CD4-positive, CD25-positive, alpha-beta regulatory T cell (primary cell): ENCODE results near the gene CD151. TPM values are rescaled to one million over a fixed set of nuclear protein-coding genes. Genes with fewer than 3 reads are reported as not detected.
A peak's percentile ranks its signal among the peaks of the same experiment; 100 is the strongest.

Source experiments
- ATAC-seq, 2 donors: fragments of 150-1000 bp; cut with Tn5 transposase; one replicate each; pipeline ENCODE4 v1.10.0; 2021; ENCODE audit warnings: low read depth in 2 of 2, moderate number of reproducible peaks in 2 of 2, moderate library complexity in 1 of 2
- DNase-seq, 3 donors: peaks; one replicate each; pipeline versions ENCODE4 v3.0.0 to v3.0.0-alpha.2; 2012 to 2022; ENCODE audit warnings: mixed read lengths in 1 of 3
- H3K27ac ChIP-seq: one replicate; pipeline ENCODE4 v1.7.0; 2013; ENCODE audit warnings: mild to moderate bottlenecking, low read length; ENCODE audit not compliant: insufficient read depth, poor library complexity, severe bottlenecking
- H3K27me3 ChIP-seq: one replicate; pipeline ENCODE4 v1.7.0; 2013; ENCODE audit warnings: low read length; ENCODE audit not compliant: control insufficient read depth, insufficient read depth
- H3K36me3 ChIP-seq: one replicate; pipeline ENCODE4 v1.7.0; 2013; ENCODE audit warnings: mild to moderate bottlenecking, low read length, moderate library complexity; ENCODE audit not compliant: control insufficient read depth, insufficient read depth
- H3K4me1 ChIP-seq: 2 replicates; pipeline ENCODE4 v1.7.0; 2013; ENCODE audit warnings: mild to moderate bottlenecking, low read length; ENCODE audit not compliant: insufficient read depth, control insufficient read depth, poor library complexity, severe bottlenecking
- H3K4me3 ChIP-seq: one replicate; pipeline ENCODE4 v1.7.0; 2013; ENCODE audit warnings: low read depth, mild to moderate bottlenecking, low read length, moderate library complexity
- H3K9me3 ChIP-seq, 2 experiments: 1 replicate in 1 of 2; 2 replicates in 1 of 2; pipeline ENCODE4 v1.7.0; 2013; ENCODE audit warnings: low read length in 2 of 2, mild to moderate bottlenecking in 1 of 2, moderate library complexity in 1 of 2; ENCODE audit not compliant: control insufficient read depth in 2 of 2
- H3K27ac Mint-ChIP-seq, 3 donors: one replicate each; pipeline ENCODE4 v1.8.0; 2020 to 2022; ENCODE audit warnings: mild to moderate bottlenecking in 3 of 3, mixed read lengths in 3 of 3, moderate library complexity in 2 of 3
- H3K27me3 Mint-ChIP-seq: one replicate; pipeline ENCODE4 v1.8.0; 2022; ENCODE audit warnings: mild to moderate bottlenecking, mixed read lengths
- H3K36me3 Mint-ChIP-seq: one replicate; pipeline ENCODE4 v1.8.0; 2020; ENCODE audit warnings: mixed read lengths
- H3K4me1 Mint-ChIP-seq, 4 donors: one replicate each; pipeline ENCODE4 v1.8.0; 2020 to 2022; ENCODE audit warnings: mixed read lengths in 4 of 4, mild to moderate bottlenecking in 1 of 4
- H3K4me3 Mint-ChIP-seq, 4 donors: one replicate each; pipeline ENCODE4 v1.8.0; 2020 to 2022; ENCODE audit warnings: mild to moderate bottlenecking in 4 of 4, mixed read lengths in 4 of 4, moderate library complexity in 3 of 4
- H3K9me3 Mint-ChIP-seq, 7 donors: one replicate each; pipeline ENCODE4 v1.8.0; 2020 to 2022; ENCODE audit warnings: mixed read lengths in 7 of 7, mild to moderate bottlenecking in 3 of 7, moderate library complexity in 2 of 7
- polyA plus RNA-seq, 4 donors: library from polyadenylated mRNA; unstranded; fragments of 300-500 nt; fragmentation: Illumina TruSeq; gene quantifications; one replicate each; pipeline ENCODE4 v1.2.3, GENCODE V29; 2021
- total RNA-seq: library from RNA; stranded (reverse); gene quantifications from one replicate; pipeline ENCODE4 v1.2.3, GENCODE V29; 2022

Gene CD151
- total and polyA plus RNA-seq, 5 donors from 2014 or later: 5.5 to 20.7 (median 11.9) TPM

GRCh38 chr11:876545-876944, 43.8 kb downstream of the CD151 start:
- no peak overlapping the region for H3K27ac ChIP-seq
- DNase-seq (no peak), ATAC-seq (no peak)
- H3K4me3 ChIP-seq: no peak overlapping the region
- no peaks in the 10 kb centered on the region for H3K27me3 ChIP-seq
- H3K9me3 ChIP-seq: no peaks in the 10 kb centered on the region
- Mint-ChIP-seq H3K4me3 (no peak overlapping the region), H3K27me3 (no peaks in the 10 kb centered on the region), H3K4me1 (peaks cover 0 to 2% (median under 1%) of the 10 kb centered on the region in 4 donors), H3K27ac (no peak overlapping the region), H3K9me3 (no peaks in the 10 kb centered on the region), H3K36me3 (peaks cover 18% of the 10 kb centered on the region)
- H3K36me3 ChIP-seq: peaks cover 5% of the 10 kb centered on the region
- no peaks in the 10 kb centered on the region for H3K4me1 ChIP-seq

GRCh38 chr11:877565-877964, 44.8 kb downstream of the CD151 start:
- peaks cover 5% of the 10 kb centered on the region for H3K36me3 ChIP-seq
- Mint-ChIP-seq H3K36me3 (peaks cover 24% of the 10 kb centered on the region), H3K9me3 (no peaks in the 10 kb centered on the region), H3K4me3 (no peak overlapping the region), H3K27ac (no peak overlapping the region), H3K4me1 (peaks cover 0 to 2% (median under 1%) of the 10 kb centered on the region in 4 donors), H3K27me3 (no peaks in the 10 kb centered on the region)
- no peak overlapping the region for H3K27ac ChIP-seq
- H3K4me3 ChIP-seq: no peak overlapping the region
- ATAC-seq (no peak), DNase-seq (peak in 1 of 3 donors; percentile 20)
- no peaks in the 10 kb centered on the region for H3K4me1 ChIP-seq
- no peaks in the 10 kb centered on the region for H3K9me3 ChIP-seq
- H3K27me3 ChIP-seq: no peaks in the 10 kb centered on the region

GRCh38 chr11:880447-880846, 47.7 kb downstream of the CD151 start:
- no peaks in the 10 kb centered on the region for H3K27me3 ChIP-seq
- H3K4me1 ChIP-seq: no peaks in the 10 kb centered on the region
- ATAC-seq: no peak
- Mint-ChIP-seq H3K27me3 (no peaks in the 10 kb centered on the region), H3K4me3 (no peak overlapping the region), H3K4me1 (peaks cover 0 to 2% (median 0%) of the 10 kb centered on the region in 4 donors), H3K9me3 (peaks cover 0 to under 1% (median 0%) of the 10 kb centered on the region in 7 donors), H3K36me3 (peaks cover 18% of the 10 kb centered on the region), H3K27ac (no peak overlapping the region)
- no peak overlapping the region for H3K27ac ChIP-seq
- H3K4me3 ChIP-seq: no peak overlapping the region
- H3K9me3 ChIP-seq: no peaks in the 10 kb centered on the region
- no peak for DNase-seq
- peaks cover 8% of the 10 kb centered on the region for H3K36me3 ChIP-seq

- H3K4me1 Mint-ChIP-seq: no peaks in the 10 kb centered on the region
- Histone ChIP-seq H3K36me3 (peaks cover 8% of the 10 kb centered on the region), H3K4me3 (no peak overlapping the region), H3K27ac (no peak overlapping the region), H3K4me1 (no peaks in the 10 kb centered on the region), H3K27me3 (no peaks in the 10 kb centered on the region), H3K9me3 (no peaks in the 10 kb centered on the region)
- H3K36me3 Mint-ChIP-seq: peaks cover 16% of the 10 kb centered on the region
- H3K9me3 Mint-ChIP-seq: peaks cover 0 to 2% (median 0%) of the 10 kb centered on the region in 7 donors
- H3K4me3 Mint-ChIP-seq: no peak overlapping the region
- DNase-seq (no peak), ATAC-seq (no peak)
- H3K27ac Mint-ChIP-seq: no peak overlapping the region
- H3K27me3 Mint-ChIP-seq: no peaks in the 10 kb centered on the region
Observed at GRCh38 chr11:882596-882995, 49.8 kb downstream of the CD151 start.

- Mint-ChIP-seq H3K9me3 (peaks cover 0 to 2% (median 0%) of the 10 kb centered on the region in 7 donors), H3K4me1 (no peaks in the 10 kb centered on the region), H3K36me3 (peaks cover 16% of the 10 kb centered on the region), H3K27ac (no peak overlapping the region), H3K4me3 (no peak overlapping the region), H3K27me3 (no peaks in the 10 kb centered on the region)
- no peak overlapping the region for H3K4me3 ChIP-seq
- no peaks in the 10 kb centered on the region for H3K4me1 ChIP-seq
- H3K9me3 ChIP-seq: no peaks in the 10 kb centered on the region
- no peaks in the 10 kb centered on the region for H3K27me3 ChIP-seq
- peaks cover 8% of the 10 kb centered on the region for H3K36me3 ChIP-seq
- no peak overlapping the region for H3K27ac ChIP-seq
- ATAC-seq (no peak), DNase-seq (no peak)
Observed at GRCh38 chr11:883527-883926, 50.8 kb downstream of the CD151 start.

GRCh38 chr11:884578-885070, 51.9 kb downstream of the CD151 start:
- Histone ChIP-seq H3K9me3 (no peaks in the 10 kb centered on the region), H3K27ac (no peak overlapping the region), H3K4me1 (no peaks in the 10 kb centered on the region), H3K36me3 (peaks cover 8% of the 10 kb centered on the region), H3K4me3 (no peak overlapping the region), H3K27me3 (no peaks in the 10 kb centered on the region)
- H3K27ac Mint-ChIP-seq: no peak overlapping the region
- peaks cover 0 to 2% (median 0%) of the 10 kb centered on the region in 7 donors for H3K9me3 Mint-ChIP-seq
- no peak for DNase-seq
- H3K4me1 Mint-ChIP-seq: no peaks in the 10 kb centered on the region
- peaks cover 16% of the 10 kb centered on the region for H3K36me3 Mint-ChIP-seq
- H3K27me3 Mint-ChIP-seq: no peaks in the 10 kb centered on the region
- no peak for ATAC-seq
- H3K4me3 Mint-ChIP-seq: no peak overlapping the region

DNA sequence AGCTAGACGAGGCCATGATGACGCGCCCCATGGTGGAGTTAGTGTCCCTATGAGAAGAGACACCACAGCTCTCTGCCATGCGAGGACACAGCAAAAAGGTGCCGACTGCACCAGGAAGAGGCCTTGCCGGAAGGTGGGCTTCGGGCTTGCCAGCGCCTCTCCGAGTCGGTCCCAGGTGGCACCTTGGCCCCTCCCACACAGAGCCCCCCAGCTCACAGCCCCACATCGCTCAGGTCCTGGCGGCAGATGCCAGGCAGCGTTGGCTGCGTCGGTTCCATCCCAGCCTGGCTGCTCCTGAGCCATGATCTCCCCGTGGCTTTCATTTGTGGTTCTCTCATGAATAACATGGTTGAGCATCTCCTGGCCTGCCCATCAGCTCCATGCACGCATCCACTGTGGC, 53.8 kb downstream of the CD151 start:
- H3K27ac Mint-ChIP-seq: no peak overlapping the region
- Histone ChIP-seq H3K27me3 (no peaks in the 10 kb centered on the region), H3K4me3 (no peak overlapping the region), H3K36me3 (peaks cover 4% of the 10 kb centered on the region), H3K9me3 (no peaks in the 10 kb centered on the region), H3K27ac (no peak overlapping the region), H3K4me1 (no peaks in the 10 kb centered on the region)
- peaks cover 0 to 2% (median 0%) of the 10 kb centered on the region in 7 donors for H3K9me3 Mint-ChIP-seq
- ATAC-seq: no peak
- H3K27me3 Mint-ChIP-seq: no peaks in the 10 kb centered on the region
- no peaks in the 10 kb centered on the region for H3K4me1 Mint-ChIP-seq
- H3K4me3 Mint-ChIP-seq: no peak overlapping the region
- no peak for DNase-seq
- peaks cover 10% of the 10 kb centered on the region for H3K36me3 Mint-ChIP-seq

GRCh38 chr11:887589-887988, 54.8 kb downstream of the CD151 start:
- Histone ChIP-seq H3K4me1 (no peaks in the 10 kb centered on the region), H3K27me3 (no peaks in the 10 kb centered on the region), H3K4me3 (no peak overlapping the region), H3K36me3 (peaks cover 4% of the 10 kb centered on the region), H3K9me3 (no peaks in the 10 kb centered on the region), H3K27ac (no peak overlapping the region)
- no peak for DNase-seq
- Mint-ChIP-seq H3K4me3 (no peak overlapping the region), H3K4me1 (no peaks in the 10 kb centered on the region), H3K27me3 (no peaks in the 10 kb centered on the region), H3K36me3 (peaks cover 4% of the 10 kb centered on the region), H3K9me3 (peaks cover 0 to 2% (median 0%) of the 10 kb centered on the region in 7 donors), H3K27ac (no peak overlapping the region)
- no peak for ATAC-seq
